SK-N-SH treated with all-trans-retinoic acid at 6 μM for 48 hours (cell line): ENCODE measurements around the gene AMY2A.

Source experiments
- CSRNP3 ChIP-seq: fragments of 250-450 bp; sonication (Bioruptor Pico); IDR thresholded peaks from 2 replicates; pipeline ENCODE4 v1.5.1; 2021; ENCODE audit warnings: mild to moderate bottlenecking, moderate library complexity
- GLIS3 ChIP-seq: fragments of 250-450 bp; sonication (Bioruptor Pico); IDR thresholded peaks from 2 replicates; pipeline ENCODE4 v1.5.0; 2020; ENCODE audit warnings: mild to moderate bottlenecking, moderate library complexity
- ISL1 ChIP-seq: fragments of 250-450 bp; sonication (Bioruptor Pico); IDR thresholded peaks from 2 replicates; pipeline ENCODE4 v2.1.2; 2022; ENCODE audit warnings: mild to moderate bottlenecking, moderate library complexity
- PATZ1 ChIP-seq: fragments of 250-450 bp; sonication (Bioruptor Pico); IDR thresholded peaks from 2 replicates; pipeline ENCODE4 v1.8.0; 2020; ENCODE audit warnings: mild to moderate bottlenecking, moderate library complexity, borderline replicate concordance
- ZFP3 ChIP-seq: fragments of 250-450 bp; sonication (Bioruptor Pico); IDR thresholded peaks from 2 replicates; pipeline ENCODE4 v1.5.0; 2020; ENCODE audit warnings: mild to moderate bottlenecking, moderate library complexity
- ZFP30 ChIP-seq: fragments of 450-650 bp; formaldehyde crosslinking; IDR thresholded peaks from 2 replicates; pipeline ENCODE4 v1.5.0; 2022; ENCODE audit warnings: mild to moderate bottlenecking, moderate library complexity
- ZNF70 ChIP-seq: fragments of 450-650 bp; formaldehyde crosslinking; IDR thresholded peaks from 2 replicates; pipeline ENCODE4 v1.5.0; 2020; ENCODE audit warnings: mild to moderate bottlenecking, moderate library complexity
- TF ChIP-seq, protein P1 (sequence below): fragments of 250-450 bp; sonication (Bioruptor Pico); IDR thresholded peaks from 2 replicates; pipeline ENCODE4 v1.5.1; 2020; ENCODE audit warnings: low read depth, mild to moderate bottlenecking, moderate library complexity

DNA sequence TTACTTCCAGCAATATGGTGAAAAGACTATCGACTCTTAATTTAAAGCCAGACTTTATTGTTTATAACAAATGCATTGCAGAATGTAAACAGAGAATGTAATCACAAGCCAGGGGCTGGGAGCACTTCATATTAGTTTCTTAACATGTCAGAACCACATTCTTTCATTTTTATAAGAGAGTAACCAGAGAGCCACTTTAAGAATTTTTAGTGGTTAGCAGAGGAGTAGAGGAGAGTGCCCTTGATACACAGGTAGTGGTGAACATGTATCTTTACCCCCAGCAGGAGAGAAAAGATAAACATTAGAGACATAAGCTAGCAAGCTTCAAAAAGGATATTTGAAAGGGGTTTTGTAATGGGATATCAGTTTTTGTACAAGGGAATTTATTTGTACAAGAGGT is 34.8 kb upstream of the AMY2A start:
- TF ChIP-seq ZFP30 (CRISPR knock-in tag) (no peak), ZNF70 (CRISPR knock-in tag) (no peak), ISL1 (CRISPR knock-in tag) (no peak), GLIS3 (CRISPR knock-in tag) (no peak), PATZ1 (CRISPR knock-in tag) (no peak), CSRNP3 (CRISPR knock-in tag) (no peak), ZFP3 (CRISPR knock-in tag) (no peak)
- TF ChIP-seq, protein P1, sequence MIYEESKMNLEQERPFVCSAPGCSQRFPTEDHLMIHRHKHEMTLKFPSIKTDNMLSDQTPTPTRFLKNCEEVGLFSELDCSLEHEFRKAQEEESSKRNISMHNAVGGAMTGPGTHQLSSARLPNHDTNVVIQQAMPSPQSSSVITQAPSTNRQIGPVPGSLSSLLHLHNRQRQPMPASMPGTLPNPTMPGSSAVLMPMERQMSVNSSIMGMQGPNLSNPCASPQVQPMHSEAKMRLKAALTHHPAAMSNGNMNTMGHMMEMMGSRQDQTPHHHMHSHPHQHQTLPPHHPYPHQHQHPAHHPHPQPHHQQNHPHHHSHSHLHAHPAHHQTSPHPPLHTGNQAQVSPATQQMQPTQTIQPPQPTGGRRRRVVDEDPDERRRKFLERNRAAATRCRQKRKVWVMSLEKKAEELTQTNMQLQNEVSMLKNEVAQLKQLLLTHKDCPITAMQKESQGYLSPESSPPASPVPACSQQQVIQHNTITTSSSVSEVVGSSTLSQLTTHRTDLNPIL (CRISPR knock-in tag), result no peak
